ENCODE data around the gene NEGR1.

NEGR1 gene

DNA sequence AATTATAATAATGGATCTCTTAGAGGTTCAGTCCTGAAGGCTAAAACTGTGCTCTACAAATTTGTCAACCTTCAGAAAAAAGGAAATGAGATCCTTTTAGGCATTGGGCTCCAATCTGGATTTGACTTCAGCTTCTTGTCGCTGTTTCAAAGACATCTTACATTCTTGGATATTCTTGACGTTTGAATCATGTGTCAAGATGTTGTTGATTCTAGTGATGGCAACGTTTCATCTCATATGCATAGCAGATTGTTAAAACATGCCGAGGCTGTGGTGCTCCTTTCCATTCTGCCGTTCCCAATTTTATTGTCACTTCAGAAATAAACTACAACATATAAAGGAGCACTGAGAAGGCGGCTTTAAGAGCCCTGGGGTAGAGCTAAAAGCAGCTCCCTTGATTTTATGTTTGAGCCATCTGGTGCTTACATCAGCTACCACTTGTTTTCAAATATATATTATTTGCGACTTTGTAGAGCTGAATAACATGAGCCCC lies 733.9 kb downstream of the NEGR1 start:
- DNase-seq (ENCODE audit: low read depth), result no peak
- H3K4me3 ChIP-seq (ENCODE audit: low read length), result no peak overlapping the region
- TF ChIP-seq, protein P1, sequence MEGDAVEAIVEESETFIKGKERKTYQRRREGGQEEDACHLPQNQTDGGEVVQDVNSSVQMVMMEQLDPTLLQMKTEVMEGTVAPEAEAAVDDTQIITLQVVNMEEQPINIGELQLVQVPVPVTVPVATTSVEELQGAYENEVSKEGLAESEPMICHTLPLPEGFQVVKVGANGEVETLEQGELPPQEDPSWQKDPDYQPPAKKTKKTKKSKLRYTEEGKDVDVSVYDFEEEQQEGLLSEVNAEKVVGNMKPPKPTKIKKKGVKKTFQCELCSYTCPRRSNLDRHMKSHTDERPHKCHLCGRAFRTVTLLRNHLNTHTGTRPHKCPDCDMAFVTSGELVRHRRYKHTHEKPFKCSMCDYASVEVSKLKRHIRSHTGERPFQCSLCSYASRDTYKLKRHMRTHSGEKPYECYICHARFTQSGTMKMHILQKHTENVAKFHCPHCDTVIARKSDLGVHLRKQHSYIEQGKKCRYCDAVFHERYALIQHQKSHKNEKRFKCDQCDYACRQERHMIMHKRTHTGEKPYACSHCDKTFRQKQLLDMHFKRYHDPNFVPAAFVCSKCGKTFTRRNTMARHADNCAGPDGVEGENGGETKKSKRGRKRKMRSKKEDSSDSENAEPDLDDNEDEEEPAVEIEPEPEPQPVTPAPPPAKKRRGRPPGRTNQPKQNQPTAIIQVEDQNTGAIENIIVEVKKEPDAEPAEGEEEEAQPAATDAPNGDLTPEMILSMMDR (IDR thresholded peaks at IDR 0.05; ENCODE audit: insufficient read depth, low read depth, low read length, missing control alignments), result no peak

DNA sequence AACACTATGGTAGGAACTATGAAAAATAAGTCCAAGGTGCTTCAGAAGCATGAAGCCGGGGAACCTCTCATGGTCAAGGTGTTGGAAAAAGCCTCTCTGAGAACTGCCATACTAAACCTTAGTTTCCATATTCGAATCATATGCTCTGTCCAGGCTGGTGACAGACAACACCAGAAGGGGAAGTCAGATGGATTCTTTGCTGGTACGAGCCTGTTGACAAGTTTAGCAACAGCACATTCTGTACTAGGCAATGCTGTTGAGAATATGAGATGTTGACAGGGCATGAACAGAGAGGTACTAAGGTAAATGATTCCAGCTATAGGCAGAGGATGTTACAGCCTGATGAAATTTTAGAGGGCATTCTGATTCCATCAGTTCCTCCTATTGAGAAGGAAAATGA lies 740.2 kb downstream of the NEGR1 start:
- TF ChIP-seq, protein P1 (IDR thresholded peaks at IDR 0.05; ENCODE audit: insufficient read depth, low read depth, low read length, missing control alignments), result no peak
- no peak overlapping the region for H3K4me3 ChIP-seq (ENCODE audit: low read length)

DNA sequence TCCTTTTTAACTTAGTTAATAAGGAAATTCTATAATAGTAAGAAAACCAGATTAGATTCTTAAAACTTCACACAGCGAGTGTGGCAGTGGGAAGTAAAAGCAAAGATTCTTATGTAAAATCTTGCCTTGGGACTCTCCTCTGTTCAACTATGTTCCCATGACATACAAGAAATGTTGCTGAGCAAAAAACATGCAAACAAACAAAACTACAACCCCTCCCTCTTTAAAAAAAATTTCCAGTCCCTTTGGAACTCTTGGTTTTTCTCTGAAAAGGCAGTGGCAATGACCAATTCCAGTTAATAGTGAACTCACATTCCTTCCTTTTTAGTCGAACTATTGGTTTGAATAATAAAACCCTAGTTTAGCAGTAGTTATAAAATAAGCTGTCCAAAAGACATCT lies 748.4 kb downstream of the NEGR1 start:
- H3K4me3 ChIP-seq (ENCODE audit: low read length), result no peak overlapping the region
- no peak for DNase-seq (ENCODE audit: low read depth)
- TF ChIP-seq, protein P1 (IDR thresholded peaks at IDR 0.05; ENCODE audit: insufficient read depth, low read depth, low read length, missing control alignments), result no peak

More for the DNA sequence above, 740.2 kb downstream of the NEGR1 start:
- no peak for DNase-seq (ENCODE audit: low read depth)

DNA sequence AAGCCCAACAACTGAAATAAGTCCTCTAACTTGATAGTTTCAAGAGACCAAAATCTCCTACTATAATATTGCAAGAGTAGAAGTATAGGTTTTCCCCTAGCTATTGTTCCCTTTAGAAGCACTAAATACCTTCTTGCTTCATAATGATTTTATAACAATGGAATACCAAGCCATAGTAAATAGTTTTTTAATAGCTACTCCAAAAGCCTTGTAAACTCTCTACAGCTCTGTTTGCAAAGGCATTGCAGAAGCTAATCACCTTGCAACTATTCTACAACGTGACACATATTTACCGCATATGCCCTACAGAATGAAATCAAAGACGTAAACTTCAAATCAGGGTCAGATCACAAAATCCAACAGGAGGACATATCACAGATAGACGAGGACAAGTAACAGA lies 750.0 kb downstream of the NEGR1 start:
- TF ChIP-seq, protein P1 (IDR thresholded peaks at IDR 0.05; ENCODE audit: insufficient read depth, low read depth, low read length, missing control alignments), result no peak
- no peak overlapping the region for H3K4me3 ChIP-seq (ENCODE audit: low read length)
- no peak for DNase-seq (ENCODE audit: low read depth)

DNA sequence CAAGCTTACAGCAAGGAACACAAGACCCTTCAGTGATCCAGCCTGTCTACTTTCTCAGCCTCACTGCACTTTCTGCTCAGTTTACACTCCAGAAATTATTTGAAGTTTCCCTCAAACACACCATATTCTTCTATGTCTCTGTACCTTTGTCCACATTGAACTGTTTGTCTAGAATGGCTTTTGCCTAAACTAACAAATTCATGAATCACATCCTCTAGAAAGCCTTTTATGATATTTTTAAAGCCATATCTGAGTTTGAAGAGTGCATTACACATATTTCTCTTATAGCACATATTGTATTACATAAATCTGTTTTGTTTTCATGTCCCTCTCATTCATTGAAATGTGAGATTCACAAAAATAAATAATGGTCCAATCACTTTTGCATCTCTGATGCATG lies 755.5 kb downstream of the NEGR1 start:
- no peak for DNase-seq (ENCODE audit: low read depth)
- H3K4me3 ChIP-seq (ENCODE audit: low read length), result no peak overlapping the region
- TF ChIP-seq, protein P1 (IDR thresholded peaks at IDR 0.05; ENCODE audit: insufficient read depth, low read depth, low read length, missing control alignments), result no peak

DNA sequence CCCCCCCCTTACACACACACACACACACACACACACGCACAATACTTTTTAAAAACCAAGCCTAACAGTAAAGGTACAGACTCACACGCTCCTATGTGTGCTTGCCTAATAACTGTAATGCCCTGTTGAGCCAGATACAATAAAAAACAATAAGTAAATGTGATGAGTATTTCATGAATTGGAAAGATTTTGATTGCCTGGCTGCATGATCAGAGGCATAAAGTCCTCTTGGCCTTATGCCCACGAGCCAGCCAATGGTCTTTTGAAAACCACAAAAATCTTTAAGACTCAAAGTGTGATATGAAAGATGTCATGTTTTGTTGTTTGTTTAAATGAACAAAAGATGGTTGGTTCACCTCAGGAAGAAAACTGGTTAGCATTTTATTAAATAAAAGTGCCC lies 759.6 kb downstream of the NEGR1 start:
- DNase-seq (ENCODE audit: low read depth), result no peak
- TF ChIP-seq, protein P1 (IDR thresholded peaks at IDR 0.05; ENCODE audit: insufficient read depth, low read depth, low read length, missing control alignments), result no peak
- no peak overlapping the region for H3K4me3 ChIP-seq (ENCODE audit: low read length)

DNA sequence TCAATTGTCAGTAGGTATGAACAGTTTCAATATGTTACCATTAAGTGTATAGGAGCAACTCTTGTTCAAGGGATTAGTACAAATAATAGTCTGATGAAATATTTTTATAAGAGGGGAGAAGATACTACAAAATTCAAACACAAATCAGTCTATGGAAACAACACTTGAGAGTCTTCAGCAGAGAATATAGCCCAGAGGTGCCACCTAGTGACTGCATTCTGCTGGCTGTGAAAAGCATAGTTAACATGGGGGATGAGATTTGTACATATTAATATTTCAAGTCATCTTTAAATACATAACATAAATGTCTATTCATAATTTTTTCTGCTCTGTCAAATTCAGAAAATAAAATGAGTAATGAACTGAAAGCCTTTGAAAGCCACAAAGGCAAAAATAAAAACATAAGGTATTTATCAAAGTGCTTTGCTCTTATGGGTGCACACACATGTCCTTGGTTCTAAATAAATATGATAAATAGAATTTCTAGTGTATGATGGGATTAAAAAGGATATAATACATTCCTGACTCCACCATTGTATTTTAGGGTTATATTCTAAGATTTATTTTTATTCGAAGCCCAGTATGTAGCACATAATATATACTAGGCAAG lies 760.6 kb downstream of the NEGR1 start:
- DNase-seq (ENCODE audit: low read depth), result peak; percentile 59
- no peak overlapping the region for H3K4me3 ChIP-seq (ENCODE audit: low read length)
- TF ChIP-seq, protein P1 (IDR thresholded peaks at IDR 0.05; ENCODE audit: insufficient read depth, low read depth, low read length, missing control alignments), result peak; percentile 84
